Activated CD8-positive, alpha-beta memory T cell treated with anti-CD3 and anti-CD28 coated beads for 1 hour (primary cell): ENCODE measurements around the gene CSNK1E.

Source experiments
- DNase-seq, 2 donors: peaks; one replicate each; pipeline ENCODE4 v3.0.0-alpha.2; 2020; ENCODE audit warnings: low read depth in 1 of 2; ENCODE audit errors: extremely low read depth in 1 of 2

The CSNK1E gene

GRCh38 chr22:38335077-38335476 is 17.8 kb upstream of the CSNK1E start:
- no peak for DNase-seq

GRCh38 chr22:38327805-38328204 is 10.6 kb upstream of the CSNK1E start:
- DNase-seq, result no peak

- DNase-seq, result no peak
Measured at GRCh38 chr22:38327396-38327795, 10.2 kb upstream of the CSNK1E start.

- no peak for DNase-seq
Measured at GRCh38 chr22:38325587-38325986, 8.4 kb upstream of the CSNK1E start.

- DNase-seq, result no peak
Measured at GRCh38 chr22:38320605-38321402, 3.6 kb upstream of the CSNK1E start.

- no peak for DNase-seq
Measured at GRCh38 chr22:38318792-38319773, 1.9 kb upstream of the CSNK1E start.

- DNase-seq, result no peak
Measured at GRCh38 chr22:38317995-38318715, 922 bp upstream of the CSNK1E start.

- peak in 1 of 2 donors; percentile 38 for DNase-seq
Measured at GRCh38 chr22:38316364-38317121, 690 bp downstream of the CSNK1E start.

- DNase-seq, result no peak
Measured at GRCh38 chr22:38315823-38316363, 1.3 kb downstream of the CSNK1E start.

GRCh38 chr22:38314933-38315822 is 2.1 kb downstream of the CSNK1E start:
- no peak for DNase-seq

- no peak for DNase-seq
Measured at GRCh38 chr22:38314051-38314932, 2.9 kb downstream of the CSNK1E start.

GRCh38 chr22:38313384-38313955 is 3.8 kb downstream of the CSNK1E start:
- no peak for DNase-seq

- no peak for DNase-seq
Measured at GRCh38 chr22:38312261-38312800, 4.9 kb downstream of the CSNK1E start.

GRCh38 chr22:38311323-38311620 is 6.0 kb downstream of the CSNK1E start:
- no peak for DNase-seq

- DNase-seq, result no peak
Measured at GRCh38 chr22:38310518-38311322, 6.5 kb downstream of the CSNK1E start.

GRCh38 chr22:38309614-38310517 is 7.4 kb downstream of the CSNK1E start:
- DNase-seq, result no peak
